Hepatocyte (in vitro differentiated cells): ENCODE results near the gene CFAP69. TPM values are rescaled to one million over a fixed set of nuclear protein-coding genes. Genes with fewer than 3 reads are reported as not detected.

Experiments
- DNase-seq: peaks from one replicate; pipeline ENCODE4 v3.0.0-alpha.2; 2016; ENCODE audit warnings: low spot score
- H2AFZ ChIP-seq: fragments of 200-600 bp; sonication (generic); 2 replicates; pipeline ENCODE4 v1.6.0; 2016; ENCODE audit warnings: antibody characterized with exemption, mild to moderate bottlenecking
- H3K27ac ChIP-seq: fragments of 200-600 bp; sonication (generic); 2 replicates; pipeline ENCODE4 v1.5.1; 2016; ENCODE audit warnings: mild to moderate bottlenecking
- H3K27me3 ChIP-seq: fragments of 200-600 bp; sonication (generic); 2 replicates; pipeline ENCODE4 v1.6.1; 2016
- H3K36me3 ChIP-seq: fragments of 200-600 bp; sonication (generic); replicated peaks from 2 replicates; pipeline ENCODE4 v1.5.1; 2016; ENCODE audit warnings: low read depth; ENCODE audit not compliant: insufficient read depth
- H3K4me1 ChIP-seq: fragments of 200-600 bp; sonication (generic); 2 replicates; pipeline ENCODE4 v1.5.1; 2016; ENCODE audit warnings: mild to moderate bottlenecking, moderate library complexity; ENCODE audit not compliant: insufficient read depth
- H3K4me2 ChIP-seq: fragments of 200-600 bp; sonication (generic); 2 replicates; pipeline ENCODE4 v1.6.0; 2016
- H3K4me3 ChIP-seq: fragments of 200-600 bp; sonication (generic); 2 replicates; pipeline ENCODE4 v1.5.1; 2016; ENCODE audit warnings: mild to moderate bottlenecking
- H3K79me2 ChIP-seq: fragments of 200-600 bp; sonication (generic); 2 replicates; pipeline ENCODE4 v1.6.0; 2017; ENCODE audit warnings: mild to moderate bottlenecking
- H3K9me2 ChIP-seq: fragments of 200-600 bp; sonication (generic); replicated peaks from 2 replicates; pipeline ENCODE4 v1.6.0; 2017; ENCODE audit warnings: mild to moderate bottlenecking; ENCODE audit not compliant: insufficient read depth
- H3K9me3 ChIP-seq: fragments of 200-600 bp; sonication (generic); 2 replicates; pipeline ENCODE4 v1.5.1; 2016; ENCODE audit warnings: low read depth, mild to moderate bottlenecking
- H4K20me1 ChIP-seq: fragments of 200-600 bp; sonication (generic); 2 replicates; pipeline ENCODE4 v1.6.0; 2016; ENCODE audit warnings: mild to moderate bottlenecking; ENCODE audit not compliant: insufficient read depth, poor library complexity, severe bottlenecking
- EZH2 ChIP-seq: fragments of 200-600 bp; sonication (generic); IDR thresholded peaks from 2 replicates; pipeline ENCODE4 v1.6.1; 2016; ENCODE audit warnings: antibody characterized with exemption, mild to moderate bottlenecking, borderline replicate concordance
- EZH2phosphoT487 ChIP-seq: fragments of 200-600 bp; sonication (generic); IDR thresholded peaks from one replicate; pipeline ENCODE4 v1.6.1; 2018; ENCODE audit warnings: antibody characterized with exemption, mild to moderate bottlenecking, low read depth, moderate library complexity; ENCODE audit not compliant: unreplicated experiment, severe bottlenecking
- WGBS: methylation state at CpG from one replicate; pipeline ENCODE4 v1.1.6; 2016; ENCODE audit warnings: low lambda C conversion rate; ENCODE audit errors: missing lambda C conversion rate; 5-methylcytosine and 5-hydroxymethylcytosine counted together
- polyA plus RNA-seq: library from polyadenylated mRNA; unstranded; fragments of >200 nt; fragmentation: Nextera tagmentation; extraction: Ambion mirVana; gene quantifications from 2 replicates; pipeline ENCODE4 v1.2.1, GENCODE V29; 2016
- total RNA-seq: library from RNA; depleted of rRNA; stranded (reverse); fragments of >200 nt; gene quantifications from 2 replicates; pipeline ENCODE4 v1.2.3, GENCODE V29; 2014
- TF ChIP-seq, protein P1 (sequence below): fragments of 200-600 bp; sonication (generic); IDR thresholded peaks from 2 replicates; pipeline ENCODE4 v1.5.1; 2016; ENCODE audit warnings: antibody characterized with exemption, mild to moderate bottlenecking; ENCODE audit not compliant: poor library complexity

The CFAP69 gene
- total and polyA plus RNA-seq, 2 experiments from 2014 or later = 1.6 to 4.3 TPM

DNA sequence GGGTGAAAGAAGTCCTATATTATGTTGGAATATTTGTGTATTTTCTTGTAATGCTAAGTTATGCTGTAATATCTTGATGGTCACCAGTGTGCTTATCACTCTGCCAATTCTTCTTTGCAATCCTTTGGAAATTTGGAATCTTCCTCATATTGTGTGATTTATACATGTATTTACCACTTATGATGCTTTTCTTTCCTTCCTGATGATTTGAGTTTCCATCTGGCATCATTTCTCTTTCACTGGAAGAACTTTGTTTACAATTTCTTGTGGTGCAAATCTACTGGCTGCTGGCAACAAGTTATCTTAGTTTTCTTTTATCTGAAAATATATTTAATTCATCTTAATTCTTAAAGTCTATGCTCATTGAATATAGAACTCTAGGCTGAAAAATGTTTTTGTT lies 29.2 kb downstream of the CFAP69 start:
- Histone ChIP-seq H3K4me2 (no peak overlapping the region), H3K9me2 (no peaks in the 10 kb centered on the region), H3K4me3 (no peak overlapping the region), H3K36me3 (no peaks in the 10 kb centered on the region), H4K20me1 (no peaks in the 10 kb centered on the region), H3K27ac (no peak overlapping the region), H3K79me2 (no peaks in the 10 kb centered on the region), H3K9me3 (no peaks in the 10 kb centered on the region), H3K4me1 (no peaks in the 10 kb centered on the region), H2AFZ (no peak overlapping the region), H3K27me3 (no peaks in the 10 kb centered on the region)
- TF ChIP-seq EZH2 (no peak), EZH2phosphoT487 (no peak)
- TF ChIP-seq, protein P1, sequence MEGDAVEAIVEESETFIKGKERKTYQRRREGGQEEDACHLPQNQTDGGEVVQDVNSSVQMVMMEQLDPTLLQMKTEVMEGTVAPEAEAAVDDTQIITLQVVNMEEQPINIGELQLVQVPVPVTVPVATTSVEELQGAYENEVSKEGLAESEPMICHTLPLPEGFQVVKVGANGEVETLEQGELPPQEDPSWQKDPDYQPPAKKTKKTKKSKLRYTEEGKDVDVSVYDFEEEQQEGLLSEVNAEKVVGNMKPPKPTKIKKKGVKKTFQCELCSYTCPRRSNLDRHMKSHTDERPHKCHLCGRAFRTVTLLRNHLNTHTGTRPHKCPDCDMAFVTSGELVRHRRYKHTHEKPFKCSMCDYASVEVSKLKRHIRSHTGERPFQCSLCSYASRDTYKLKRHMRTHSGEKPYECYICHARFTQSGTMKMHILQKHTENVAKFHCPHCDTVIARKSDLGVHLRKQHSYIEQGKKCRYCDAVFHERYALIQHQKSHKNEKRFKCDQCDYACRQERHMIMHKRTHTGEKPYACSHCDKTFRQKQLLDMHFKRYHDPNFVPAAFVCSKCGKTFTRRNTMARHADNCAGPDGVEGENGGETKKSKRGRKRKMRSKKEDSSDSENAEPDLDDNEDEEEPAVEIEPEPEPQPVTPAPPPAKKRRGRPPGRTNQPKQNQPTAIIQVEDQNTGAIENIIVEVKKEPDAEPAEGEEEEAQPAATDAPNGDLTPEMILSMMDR = no peak
- DNase-seq = no peak

DNA sequence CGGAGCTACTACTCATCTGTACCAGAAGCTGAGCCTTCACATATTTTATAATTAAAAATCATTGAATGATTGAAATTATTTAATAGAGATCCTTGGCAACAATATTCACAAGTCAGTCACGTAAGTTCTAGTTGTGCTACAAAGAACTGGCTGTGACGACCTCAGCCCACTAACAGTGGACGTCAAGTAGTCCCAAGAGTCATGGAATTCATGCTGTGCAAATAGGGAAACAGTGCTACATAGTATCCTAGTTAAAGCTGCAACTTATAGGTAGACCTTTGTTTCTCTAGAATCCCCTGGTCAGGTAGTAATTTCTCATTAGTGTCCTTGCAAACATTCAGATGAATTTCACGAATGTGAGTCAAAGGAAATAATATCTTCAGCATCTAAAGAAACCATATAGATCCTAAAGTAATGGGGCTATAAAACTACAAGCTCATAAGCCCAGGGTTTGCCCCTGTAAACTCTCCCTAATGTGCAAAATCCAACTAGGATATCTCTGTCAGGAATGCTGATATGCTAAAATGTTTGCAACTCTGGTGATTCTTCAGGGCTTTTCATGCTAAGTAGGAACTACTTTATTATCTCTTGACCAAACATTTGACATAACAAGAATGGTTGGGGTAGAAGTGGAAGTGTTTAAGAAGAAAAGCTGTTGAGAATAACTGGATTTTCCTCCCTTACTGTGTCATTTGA lies 31.2 kb downstream of the CFAP69 start:
- Histone ChIP-seq H3K27ac (peak overlapping the region; percentile 30), H3K36me3 (no peaks in the 10 kb centered on the region), H3K4me1 (no peaks in the 10 kb centered on the region), H3K9me3 (no peaks in the 10 kb centered on the region), H4K20me1 (no peaks in the 10 kb centered on the region), H3K27me3 (no peaks in the 10 kb centered on the region), H3K79me2 (no peaks in the 10 kb centered on the region), H3K4me2 (no peak overlapping the region), H3K4me3 (no peak overlapping the region), H3K9me2 (no peaks in the 10 kb centered on the region), H2AFZ (no peak overlapping the region)
- WGBS = 70% methylated on average over 5 of the region's 5 CpGs
- DNase-seq = peak; percentile 23
- TF ChIP-seq EZH2phosphoT487 = no peak
- TF ChIP-seq EZH2 = no peak
- TF ChIP-seq, protein P1 = no peak

DNA sequence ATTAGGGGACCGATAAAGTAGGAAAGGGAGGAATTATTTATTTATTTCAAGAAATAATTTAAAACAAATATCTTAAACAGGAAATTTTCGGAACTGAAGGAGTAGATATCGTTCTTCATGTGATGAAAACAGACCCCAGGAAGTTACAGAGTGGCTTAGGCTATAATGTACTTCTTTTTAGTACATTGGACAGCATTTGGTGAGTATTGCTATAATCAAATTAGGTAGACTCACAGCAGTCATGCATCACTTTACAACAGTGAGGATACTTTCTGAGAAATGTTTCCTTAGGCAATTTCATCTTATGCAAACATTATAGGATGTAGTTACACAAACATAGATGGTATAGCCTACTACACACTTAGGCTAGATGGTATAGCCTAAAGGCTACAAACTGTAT lies 43.2 kb downstream of the CFAP69 start:
- H3K4me1 ChIP-seq = no peaks in the 10 kb centered on the region
- H3K79me2 ChIP-seq = no peaks in the 10 kb centered on the region
- no peak overlapping the region for H2AFZ ChIP-seq
- no peak overlapping the region for H3K4me3 ChIP-seq
- H3K27ac ChIP-seq = no peak overlapping the region
- H3K9me2 ChIP-seq = no peaks in the 10 kb centered on the region
- 88% methylated on average over 3 of the region's 3 CpGs for WGBS
- H3K36me3 ChIP-seq = no peaks in the 10 kb centered on the region
- no peak overlapping the region for H3K4me2 ChIP-seq
- TF ChIP-seq EZH2phosphoT487 = no peak
- TF ChIP-seq, protein P1 = no peak
- H4K20me1 ChIP-seq = no peaks in the 10 kb centered on the region
- no peaks in the 10 kb centered on the region for H3K9me3 ChIP-seq
- no peaks in the 10 kb centered on the region for H3K27me3 ChIP-seq
- no peak for DNase-seq
